NB4 (cell line): Measurements from ENCODE around the gene CXADR.

Source experiments
- POLR2A ChIP-seq: IDR thresholded peaks from 2 replicates; pipeline ENCODE4 v1.6.1; 2011; ENCODE audit warnings: mild to moderate bottlenecking; ENCODE audit not compliant: insufficient read length; ENCODE audit errors: extremely low read depth
- TF ChIP-seq, protein P1 (sequence below): IDR thresholded peaks from one replicate; pipeline ENCODE4 v1.5.1; 2012; ENCODE audit warnings: low read depth, low read length

GRCh38 chr21:17631195-17631594 lies 118.4 kb downstream of the CXADR start:
- TF ChIP-seq, protein P1, sequence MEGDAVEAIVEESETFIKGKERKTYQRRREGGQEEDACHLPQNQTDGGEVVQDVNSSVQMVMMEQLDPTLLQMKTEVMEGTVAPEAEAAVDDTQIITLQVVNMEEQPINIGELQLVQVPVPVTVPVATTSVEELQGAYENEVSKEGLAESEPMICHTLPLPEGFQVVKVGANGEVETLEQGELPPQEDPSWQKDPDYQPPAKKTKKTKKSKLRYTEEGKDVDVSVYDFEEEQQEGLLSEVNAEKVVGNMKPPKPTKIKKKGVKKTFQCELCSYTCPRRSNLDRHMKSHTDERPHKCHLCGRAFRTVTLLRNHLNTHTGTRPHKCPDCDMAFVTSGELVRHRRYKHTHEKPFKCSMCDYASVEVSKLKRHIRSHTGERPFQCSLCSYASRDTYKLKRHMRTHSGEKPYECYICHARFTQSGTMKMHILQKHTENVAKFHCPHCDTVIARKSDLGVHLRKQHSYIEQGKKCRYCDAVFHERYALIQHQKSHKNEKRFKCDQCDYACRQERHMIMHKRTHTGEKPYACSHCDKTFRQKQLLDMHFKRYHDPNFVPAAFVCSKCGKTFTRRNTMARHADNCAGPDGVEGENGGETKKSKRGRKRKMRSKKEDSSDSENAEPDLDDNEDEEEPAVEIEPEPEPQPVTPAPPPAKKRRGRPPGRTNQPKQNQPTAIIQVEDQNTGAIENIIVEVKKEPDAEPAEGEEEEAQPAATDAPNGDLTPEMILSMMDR: no peak
- TF ChIP-seq POLR2A: no peak
